H9 (cell line): ENCODE results near the gene PIK3R5. TPM values are rescaled to one million over a fixed set of nuclear protein-coding genes. Genes with fewer than 3 reads are reported as not detected.

Source experiments
- DNase-seq: peaks from one replicate; pipeline ENCODE4 v3.0.0-alpha.2; 2017
- H2AFZ ChIP-seq: one replicate; pipeline ENCODE4 v1.6.1; 2013; ENCODE audit warnings: mild to moderate bottlenecking, low read length, control low read depth, moderate library complexity
- H2AK5ac ChIP-seq: 2 replicates; pipeline ENCODE4 v1.6.1; 2013; ENCODE audit warnings: low read length, control low read depth, mixed read lengths; ENCODE audit not compliant: insufficient read length
- H2BK120ac ChIP-seq: one replicate; pipeline ENCODE4 v1.6.1; 2013; ENCODE audit warnings: low read depth, mild to moderate bottlenecking, low read length, control low read depth, inconsistent platforms; ENCODE audit not compliant: poor library complexity, severe bottlenecking
- H2BK12ac ChIP-seq: 2 replicates; pipeline ENCODE4 v1.6.1; 2013; ENCODE audit warnings: low read length, control low read depth, mixed read lengths, low read depth; ENCODE audit not compliant: insufficient read length
- H2BK15ac ChIP-seq: 2 replicates; pipeline ENCODE4 v1.6.1; 2013; ENCODE audit warnings: low read depth, low read length, control low read depth
- H2BK20ac ChIP-seq: one replicate; pipeline ENCODE4 v1.6.1; 2013; ENCODE audit warnings: low read depth, mild to moderate bottlenecking, low read length, control low read depth, inconsistent platforms; ENCODE audit not compliant: poor library complexity, severe bottlenecking
- H2BK5ac ChIP-seq: 2 replicates; pipeline ENCODE4 v1.6.1; 2013; ENCODE audit warnings: low read length, control low read depth, mixed read lengths; ENCODE audit not compliant: insufficient read length
- H3K14ac ChIP-seq: 2 replicates; pipeline ENCODE4 v1.6.1; 2013; ENCODE audit warnings: low read length, control low read depth; ENCODE audit not compliant: insufficient read depth
- H3K18ac ChIP-seq: 2 replicates; pipeline ENCODE4 v1.6.1; 2013; ENCODE audit warnings: low read depth, mild to moderate bottlenecking, mixed read lengths, low read length, control low read depth; ENCODE audit not compliant: insufficient read length
- H3K23ac ChIP-seq: 2 replicates; pipeline ENCODE4 v1.6.1; 2013; ENCODE audit warnings: low read length, control low read depth, mixed read lengths, low read depth; ENCODE audit not compliant: insufficient read length
- H3K23me2 ChIP-seq: 2 replicates; pipeline ENCODE4 v1.6.1; 2013; ENCODE audit warnings: low read depth, mild to moderate bottlenecking, mixed read lengths, low read length, control low read depth; ENCODE audit not compliant: insufficient read length, poor library complexity, severe bottlenecking
- H3K27ac ChIP-seq: 2 replicates; pipeline ENCODE4 v1.5.1; 2013; ENCODE audit warnings: low read length, control low read depth, mixed read lengths, low read depth; ENCODE audit not compliant: insufficient read length
- H3K27me3 ChIP-seq: 2 replicates; pipeline ENCODE4 v1.6.1; 2013; ENCODE audit warnings: low read length, control low read depth, inconsistent platforms; ENCODE audit not compliant: insufficient read depth
- H3K4ac ChIP-seq: 2 replicates; pipeline ENCODE4 v1.6.1; 2013; ENCODE audit warnings: low read depth, mild to moderate bottlenecking, control low read depth, inconsistent platforms, low read length, moderate library complexity
- H3K4me1 ChIP-seq: 2 replicates; pipeline ENCODE4 v1.6.1; 2013; ENCODE audit warnings: low read length, control low read depth, inconsistent platforms; ENCODE audit not compliant: insufficient read depth
- H3K4me2 ChIP-seq: 2 replicates; pipeline ENCODE4 v1.6.1; 2013; ENCODE audit warnings: low read length, control low read depth, mixed read lengths; ENCODE audit not compliant: insufficient read length, insufficient read depth
- H3K56ac ChIP-seq: 2 replicates; pipeline ENCODE4 v1.6.1; 2013; ENCODE audit warnings: low read depth, mild to moderate bottlenecking, mixed read lengths, low read length, control low read depth; ENCODE audit not compliant: insufficient read length
- H3K79me1 ChIP-seq: 2 replicates; pipeline ENCODE4 v1.6.1; 2013; ENCODE audit warnings: low read depth, mild to moderate bottlenecking, moderate library complexity, low read length, control low read depth, inconsistent platforms; ENCODE audit not compliant: insufficient read depth, poor library complexity, severe bottlenecking
- H3K79me2 ChIP-seq: 2 replicates; pipeline ENCODE4 v1.6.1; 2013; ENCODE audit warnings: low read length, control low read depth, inconsistent platforms; ENCODE audit not compliant: insufficient read depth
- H3K9ac ChIP-seq: 2 replicates; pipeline ENCODE4 v1.6.1; 2013; ENCODE audit warnings: low read length, control low read depth, mixed read lengths; ENCODE audit not compliant: insufficient read length; ENCODE audit errors: extremely low read depth
- H3K9me3 ChIP-seq: one replicate; pipeline ENCODE4 v1.6.1; 2013; ENCODE audit warnings: low read depth, low read length, inconsistent platforms; ENCODE audit not compliant: control insufficient read depth
- H3T11ph ChIP-seq: one replicate; pipeline ENCODE4 v1.6.1; 2013; ENCODE audit warnings: mild to moderate bottlenecking, low read length, control low read depth, inconsistent platforms
- H4K20me1 ChIP-seq: one replicate; pipeline ENCODE4 v1.6.1; 2013; ENCODE audit not compliant: control insufficient read depth, insufficient read length, insufficient read depth
- H4K5ac ChIP-seq: 2 replicates; pipeline ENCODE4 v1.6.1; 2013; ENCODE audit warnings: low read depth, mild to moderate bottlenecking, mixed read lengths, low read length, control low read depth; ENCODE audit not compliant: insufficient read length
- H4K8ac ChIP-seq: replicated peaks from 2 replicates; pipeline ENCODE4 v1.6.1; 2013; ENCODE audit warnings: low read length, control low read depth, mixed read lengths, low read depth; ENCODE audit not compliant: insufficient read length
- H4K91ac ChIP-seq: 2 replicates; pipeline ENCODE4 v1.6.1; 2013; ENCODE audit warnings: low read depth, mild to moderate bottlenecking, moderate library complexity, mixed read lengths, low read length, control low read depth; ENCODE audit not compliant: insufficient read length
- H3K27ac Mint-ChIP-seq, 3 experiments: 2 replicates in 2 of 3; 3 replicates in 1 of 3; pipeline ENCODE4 v1.8.0; 2020 to 2021; ENCODE audit warnings: mixed read lengths in 3 of 3, mild to moderate bottlenecking in 1 of 3, moderate library complexity in 1 of 3
- H3K27me3 Mint-ChIP-seq: 2 replicates; pipeline ENCODE4 v1.8.0; 2021; ENCODE audit warnings: low read depth, mild to moderate bottlenecking, moderate library complexity, mixed read lengths
- H3K36me3 Mint-ChIP-seq, 3 experiments: 2 replicates in 2 of 3; 3 replicates in 1 of 3; pipeline ENCODE4 v1.8.0; 2020 to 2021; ENCODE audit warnings: low read depth in 3 of 3, mixed read lengths in 3 of 3; ENCODE audit not compliant: insufficient read depth in 1 of 3
- H3K4me1 Mint-ChIP-seq, 2 experiments: 2 replicates each; pipeline ENCODE4 v1.8.0; 2020; ENCODE audit warnings: mixed read lengths in 2 of 2
- H3K4me3 Mint-ChIP-seq, 2 experiments: 2 replicates in 1 of 2; 3 replicates in 1 of 2; pipeline ENCODE4 v1.8.0; 2020 to 2021; ENCODE audit warnings: mild to moderate bottlenecking in 2 of 2, mixed read lengths in 2 of 2, moderate library complexity in 1 of 2
- H3K9me3 Mint-ChIP-seq, 2 experiments: 2 replicates in 1 of 2; 3 replicates in 1 of 2; pipeline ENCODE4 v1.8.0; 2020; ENCODE audit warnings: mild to moderate bottlenecking in 2 of 2, mixed read lengths in 2 of 2, moderate library complexity in 1 of 2
- CTCF ChIP-seq: fragments of 200-600 bp; sonication (generic); conservative IDR thresholded peaks from 3 replicates; pipeline ENCODE4 v1.8.0; 2021; ENCODE audit warnings: antibody characterized with exemption, mild to moderate bottlenecking
- WGBS: extraction: QIAGEN DNeasy Blood & Tissue Kit; methylation state at CpG from one replicate; pipeline ENCODE4 v1.1.7; 2013; ENCODE audit warnings: missing lambda C conversion rate, low lambda C conversion rate, mixed read lengths; ENCODE audit not compliant: insufficient read length; ENCODE audit errors: extremely low coverage; 5-methylcytosine and 5-hydroxymethylcytosine counted together
- total RNA-seq: library from RNA; stranded (reverse); gene quantifications from 2 replicates; pipeline ENCODE4 v1.2.1, GENCODE V29; 2021

PIK3R5 gene
- total RNA-seq, 1 experiment from 2014 or later: 1.4 TPM

GRCh38 chr17:8859804-8860430 is 105.6 kb downstream of the PIK3R5 start:
- Histone ChIP-seq H2BK20ac (no peak overlapping the region), H2AK5ac (no peak overlapping the region), H3K4ac (no peak overlapping the region), H3K4me1 (peaks cover 8% of the 10 kb centered on the region; the same call in 1 of the 2 replicates), H3K9ac (no peak overlapping the region), H3K4me2 (no peak overlapping the region), H2BK120ac (no peak overlapping the region), H3K56ac (no peak overlapping the region), H4K5ac (no peak overlapping the region), H3K23ac (no peak overlapping the region), H3K27me3 (no peaks in the 10 kb centered on the region), H2BK5ac (no peak overlapping the region), H3T11ph (no peak overlapping the region), H4K8ac (no peak overlapping the region), H3K18ac (no peak overlapping the region), H3K14ac (no peak overlapping the region), H4K20me1 (no peaks in the 10 kb centered on the region), H3K27ac (no peak overlapping the region), H3K23me2 (no peaks in the 10 kb centered on the region), H2BK12ac (no peak overlapping the region), H4K91ac (no peak overlapping the region), H3K79me1 (no peaks in the 10 kb centered on the region), H2BK15ac (no peak overlapping the region), H2AFZ (no peak overlapping the region), H3K79me2 (no peaks in the 10 kb centered on the region), H3K9me3 (no peaks in the 10 kb centered on the region)
- no peak overlapping the region; a peak in 1 of 7 replicates for H3K27ac Mint-ChIP-seq
- no peaks in the 10 kb centered on the region; a peak in 1 of 5 replicates for H3K9me3 Mint-ChIP-seq
- no peaks in the 10 kb centered on the region for H3K27me3 Mint-ChIP-seq
- TF ChIP-seq CTCF: no peak
- peaks cover 24 to 28% of the 10 kb centered on the region in 2 experiments for H3K4me1 Mint-ChIP-seq
- no CpG with 5 or more reads among the region's 14 CpGs for WGBS
- peak; percentile 26 for DNase-seq
- no peaks in the 10 kb centered on the region; a peak in 1 of 7 replicates for H3K36me3 Mint-ChIP-seq
- H3K4me3 Mint-ChIP-seq: no peak overlapping the region
